Measurements from ENCODE around the gene ITPK1.
"Not testable (repeated sequence)": the region's sequence is repeated elsewhere in the genome, so short reads cannot be mapped to it uniquely, and the experiment has no call there.

The ITPK1 gene

DNA sequence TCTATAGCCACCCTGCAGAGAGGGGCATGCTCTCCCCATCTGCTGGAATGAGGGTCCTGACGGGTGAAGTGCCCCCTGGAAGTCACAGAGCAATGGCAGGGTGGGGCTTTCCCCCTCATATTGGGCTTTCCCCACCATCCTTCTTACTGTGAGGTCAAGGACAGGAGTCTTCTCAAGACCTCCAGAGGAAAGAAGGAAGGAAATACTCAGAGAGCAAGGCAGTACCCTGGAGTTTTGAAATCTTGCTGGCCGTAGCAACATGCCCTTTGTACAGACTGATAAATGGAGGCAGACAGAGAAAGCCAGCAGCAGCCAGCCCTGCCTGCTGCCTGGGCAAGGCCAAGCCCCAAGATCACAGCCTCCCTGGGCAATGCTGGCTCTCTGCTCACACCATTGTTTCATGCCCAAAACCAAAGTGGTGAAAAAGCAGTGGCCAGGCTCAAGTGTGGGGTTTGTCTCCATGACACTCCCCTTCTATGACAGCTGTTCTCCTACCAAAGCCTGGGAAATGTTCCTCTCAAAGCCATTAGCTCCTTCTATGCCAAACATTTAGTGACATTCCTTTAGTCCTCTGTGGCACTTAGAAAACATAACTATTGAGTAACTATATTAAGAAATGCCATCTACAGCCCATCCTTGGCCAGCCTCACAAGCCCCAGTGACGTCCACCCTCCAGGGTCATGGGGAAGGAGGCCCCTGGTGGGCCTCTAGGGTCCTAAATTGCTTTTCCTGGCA is 13.2 kb upstream of the ITPK1 start:
- no peak for DNase-seq

DNA sequence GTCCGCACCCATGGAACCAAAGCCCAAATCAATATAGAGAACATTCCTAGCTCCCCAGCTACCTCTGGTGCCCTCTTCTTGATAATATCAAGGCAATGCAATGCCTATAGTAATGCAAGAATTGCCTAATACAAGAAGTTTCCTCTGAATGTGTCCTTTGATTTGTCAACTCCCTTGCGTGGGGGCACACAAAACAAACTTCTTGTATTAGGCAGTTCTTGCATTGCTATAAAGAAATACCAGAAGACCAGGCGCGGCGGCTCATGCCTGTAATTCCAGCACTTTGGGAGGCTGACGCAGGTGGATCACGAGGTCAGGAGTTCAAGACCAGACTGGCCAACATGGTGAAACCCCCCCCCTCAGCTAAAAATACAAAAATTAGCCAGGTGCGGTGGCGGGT is 10.4 kb upstream of the ITPK1 start:
- no peak for DNase-seq

DNA sequence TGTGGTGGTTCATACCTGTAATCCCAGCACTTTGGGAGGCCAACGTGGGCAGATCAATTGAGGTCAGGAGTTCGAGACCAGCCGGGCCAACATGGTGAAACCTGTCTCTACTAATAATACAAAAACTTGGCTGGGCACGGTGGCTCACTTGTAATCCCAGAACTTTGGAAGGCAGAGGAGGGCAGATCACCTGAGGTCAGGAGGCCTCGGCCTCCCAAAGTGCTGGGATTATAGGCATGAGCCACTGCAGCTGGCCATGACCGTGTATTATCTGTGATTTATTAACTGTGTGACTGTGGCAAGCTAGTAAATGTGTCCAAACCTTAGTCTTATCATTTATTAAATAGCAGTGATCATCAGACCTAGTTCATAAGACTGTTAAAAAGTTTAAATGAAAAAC is 7.1 kb upstream of the ITPK1 start:
- DNase-seq = no peak

- DNase-seq = no peak
Measured at GRCh38 chr14:93121030-93121834, 5.5 kb upstream of the ITPK1 start.

- DNase-seq = no peak
Measured at GRCh38 chr14:93120517-93120916, 4.8 kb upstream of the ITPK1 start.

DNA sequence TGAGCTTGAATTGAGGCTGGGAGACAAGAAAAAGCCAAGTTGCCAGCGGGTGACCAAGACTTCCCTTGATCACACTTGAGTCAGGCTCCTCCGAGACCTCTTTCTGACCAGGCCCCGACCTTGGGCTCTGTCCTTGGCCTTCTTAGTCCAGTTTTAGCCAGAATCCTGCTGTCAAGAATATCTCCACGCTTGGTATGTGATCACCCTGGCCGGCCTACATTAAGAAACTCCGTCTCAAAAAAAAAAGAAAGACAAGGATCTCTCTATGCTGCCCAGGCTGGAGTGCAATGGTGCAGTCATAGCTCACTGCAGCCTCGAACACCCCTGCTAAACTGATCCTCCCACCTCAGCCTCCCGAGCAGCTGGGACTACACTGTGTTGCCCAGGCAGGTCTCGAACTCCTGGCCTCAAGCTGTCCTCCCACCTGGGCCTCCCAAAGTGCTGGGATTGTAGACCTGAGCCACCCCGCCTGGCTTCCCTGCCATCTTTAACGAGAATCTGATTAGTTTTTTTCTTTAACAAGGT is 1.0 kb upstream of the ITPK1 start:
- no peak for DNase-seq

DNA sequence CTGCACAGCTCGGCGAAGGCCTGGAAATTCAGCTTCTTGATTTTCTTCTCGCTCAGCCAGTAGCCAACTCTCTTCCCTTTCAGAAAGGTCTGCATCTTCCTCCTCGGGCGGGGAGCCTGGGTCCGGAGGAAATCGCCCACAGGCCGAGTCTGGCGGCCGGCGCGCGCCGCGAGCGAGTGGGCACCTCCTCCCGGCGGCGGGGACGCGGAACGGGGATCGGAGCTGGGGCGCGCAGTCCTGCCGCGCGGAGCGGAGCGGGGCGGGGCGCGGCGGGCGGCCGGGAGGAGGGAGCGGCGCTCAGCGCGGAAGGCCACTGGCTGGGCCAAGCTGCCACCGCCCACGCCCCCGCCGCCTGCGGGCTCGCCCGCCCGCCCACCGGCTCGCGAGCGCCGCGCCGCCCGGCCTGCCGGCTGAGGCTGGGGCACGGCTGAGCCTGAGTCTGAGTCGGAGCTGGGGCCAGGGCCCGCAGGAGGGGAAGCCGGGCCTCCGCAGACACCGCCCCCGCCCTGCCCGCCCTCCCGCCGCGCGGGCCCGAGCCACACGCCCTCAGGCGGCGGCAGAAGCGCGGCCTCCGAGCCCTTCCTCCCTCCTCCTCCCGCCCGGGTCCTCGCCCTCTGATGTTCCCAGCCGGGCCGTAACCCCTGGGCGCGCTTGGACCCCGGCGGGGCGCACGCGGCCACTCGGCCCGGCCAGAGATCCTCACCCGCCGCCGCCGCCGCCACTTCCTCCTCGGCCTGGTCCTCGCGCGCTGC is 480 bp downstream of the ITPK1 start:
- peak; percentile 82 for DNase-seq

- no peak for DNase-seq
Measured at GRCh38 chr14:93114713-93115068, 1.0 kb downstream of the ITPK1 start.

- no peak for DNase-seq
Measured at GRCh38 chr14:93114068-93114710, 1.5 kb downstream of the ITPK1 start.

DNA sequence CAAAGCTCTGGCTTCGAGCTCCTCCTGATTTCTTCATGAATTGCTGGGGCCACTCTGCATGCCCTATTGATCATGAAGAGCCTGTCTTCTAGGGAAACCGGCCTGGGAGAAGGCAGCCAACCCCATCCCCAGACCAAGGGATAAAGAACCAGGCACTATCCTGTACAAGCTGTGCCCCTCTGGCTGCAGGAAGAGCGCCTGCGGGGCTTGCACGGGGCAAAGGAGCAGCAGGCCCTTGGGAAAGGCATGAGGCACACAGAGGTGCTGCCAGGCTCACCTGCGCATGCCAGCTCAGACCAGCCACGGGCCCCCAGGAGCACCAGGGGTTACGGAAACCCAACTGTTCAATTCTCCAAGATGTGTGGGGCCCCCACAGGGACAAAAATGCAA is 2.1 kb downstream of the ITPK1 start:
- no peak for DNase-seq

- peak; percentile 57 for DNase-seq
Measured at GRCh38 chr14:93112891-93113677, 2.6 kb downstream of the ITPK1 start.

GRCh38 chr14:93111541-93111940 is 4.2 kb downstream of the ITPK1 start:
- DNase-seq = not testable (repeated sequence)

- DNase-seq = no peak
Measured at GRCh38 chr14:93110856-93111419, 4.8 kb downstream of the ITPK1 start.

- DNase-seq = no peak
Measured at GRCh38 chr14:93109572-93110481, 5.9 kb downstream of the ITPK1 start.

GRCh38 chr14:93108105-93108504 is 7.6 kb downstream of the ITPK1 start:
- no peak for DNase-seq

DNA sequence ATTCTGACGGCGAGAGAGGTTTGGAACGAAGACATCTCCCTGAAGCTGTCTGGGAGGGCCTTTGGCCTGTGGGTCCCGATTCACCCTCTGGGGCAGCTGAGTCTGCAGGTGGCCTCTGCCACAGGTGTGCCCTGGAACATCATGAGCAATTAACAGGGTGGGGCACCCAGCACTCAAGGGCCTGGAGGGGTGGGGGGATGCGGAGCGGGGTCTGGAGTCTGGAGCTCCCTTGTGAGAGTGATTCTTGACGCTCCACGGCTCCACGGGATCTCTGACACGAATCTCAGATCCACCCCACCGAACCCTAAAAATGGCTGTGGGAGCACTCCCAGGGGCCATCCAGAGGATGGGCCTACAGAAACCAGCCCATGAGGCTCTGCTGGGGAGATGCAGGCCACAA is 8.3 kb downstream of the ITPK1 start:
- no peak for DNase-seq

GRCh38 chr14:93106541-93107156 is 9.1 kb downstream of the ITPK1 start:
- no peak for DNase-seq

DNA sequence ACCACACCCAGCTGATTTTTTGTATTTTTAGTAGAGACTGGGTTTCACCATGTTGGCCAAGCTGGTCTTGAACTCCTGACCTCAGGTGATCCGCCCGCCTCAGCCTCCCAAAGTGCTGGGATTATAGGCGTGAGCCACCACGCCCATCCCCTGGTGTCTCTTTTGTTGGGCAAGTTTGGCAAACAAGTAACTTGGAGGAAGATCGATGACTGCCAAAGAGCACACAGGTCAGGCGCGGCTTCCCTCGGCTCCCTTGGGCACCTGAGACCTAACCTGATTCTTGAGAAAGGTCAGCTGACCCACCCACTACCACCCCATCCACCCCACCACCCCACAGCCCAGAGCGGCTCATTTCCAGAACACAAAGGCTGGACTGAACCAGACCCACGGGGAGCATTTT is 9.9 kb downstream of the ITPK1 start:
- DNase-seq = not testable (repeated sequence)

GRCh38 chr14:93105362-93105761 is 10.4 kb downstream of the ITPK1 start:
- DNase-seq = no peak

- no peak for DNase-seq
Measured at GRCh38 chr14:93104961-93105360, 10.8 kb downstream of the ITPK1 start.
